Epithelial cell of proximal tubule (primary cell): ENCODE results near the gene ACAP2. TPM values are rescaled to one million over a fixed set of nuclear protein-coding genes. Genes with fewer than 3 reads are reported as not detected.
A peak's percentile ranks its signal among the peaks of the same experiment; 100 is the strongest.
"Not testable (repeated sequence)": the region's sequence is repeated elsewhere in the genome, so short reads cannot be mapped to it uniquely, and the experiment has no call there.

Experiments used
- DNase-seq: peaks from one replicate; pipeline ENCODE4 v3.0.0-alpha.2; 2011; ENCODE audit warnings: low read depth
- H3K4me3 ChIP-seq: 2 replicates; pipeline ENCODE4 v1.5.1; 2011; ENCODE audit warnings: low read depth, mild to moderate bottlenecking, low read length
- total RNA-seq: library from RNA; depleted of rRNA; stranded (reverse); fragments of >200 nt; gene quantifications from 2 replicates; pipeline ENCODE4 v1.2.3, GENCODE V29; 2015
- TF ChIP-seq, protein P1 (sequence below): conservative IDR thresholded peaks from 2 replicates; pipeline ENCODE4 v1.5.1; 2012; ENCODE audit warnings: low read depth, mild to moderate bottlenecking, low read length

The ACAP2 gene
- total RNA-seq, 1 donor from 2014 or later, result 26.2 TPM

DNA sequence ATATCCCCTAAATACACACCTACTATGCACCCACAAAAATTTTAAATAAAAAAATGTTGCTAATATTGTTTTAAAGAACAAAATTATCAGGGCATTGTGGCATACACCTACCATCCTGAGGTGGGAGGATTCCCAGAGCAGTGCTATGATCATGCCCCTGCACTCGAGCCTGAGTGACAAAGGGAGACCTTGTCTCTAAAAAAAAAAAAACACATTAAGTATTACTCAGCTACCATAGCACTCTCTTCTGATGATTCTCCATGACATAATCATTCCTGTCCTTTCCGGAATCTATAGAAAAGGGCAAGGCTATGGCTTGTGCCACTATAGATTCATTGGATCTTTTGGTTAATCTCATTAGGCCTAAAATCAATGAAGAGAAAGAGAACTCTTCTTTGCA lies 77.4 kb downstream of the ACAP2 start:
- TF ChIP-seq, protein P1, sequence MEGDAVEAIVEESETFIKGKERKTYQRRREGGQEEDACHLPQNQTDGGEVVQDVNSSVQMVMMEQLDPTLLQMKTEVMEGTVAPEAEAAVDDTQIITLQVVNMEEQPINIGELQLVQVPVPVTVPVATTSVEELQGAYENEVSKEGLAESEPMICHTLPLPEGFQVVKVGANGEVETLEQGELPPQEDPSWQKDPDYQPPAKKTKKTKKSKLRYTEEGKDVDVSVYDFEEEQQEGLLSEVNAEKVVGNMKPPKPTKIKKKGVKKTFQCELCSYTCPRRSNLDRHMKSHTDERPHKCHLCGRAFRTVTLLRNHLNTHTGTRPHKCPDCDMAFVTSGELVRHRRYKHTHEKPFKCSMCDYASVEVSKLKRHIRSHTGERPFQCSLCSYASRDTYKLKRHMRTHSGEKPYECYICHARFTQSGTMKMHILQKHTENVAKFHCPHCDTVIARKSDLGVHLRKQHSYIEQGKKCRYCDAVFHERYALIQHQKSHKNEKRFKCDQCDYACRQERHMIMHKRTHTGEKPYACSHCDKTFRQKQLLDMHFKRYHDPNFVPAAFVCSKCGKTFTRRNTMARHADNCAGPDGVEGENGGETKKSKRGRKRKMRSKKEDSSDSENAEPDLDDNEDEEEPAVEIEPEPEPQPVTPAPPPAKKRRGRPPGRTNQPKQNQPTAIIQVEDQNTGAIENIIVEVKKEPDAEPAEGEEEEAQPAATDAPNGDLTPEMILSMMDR, result no peak
- DNase-seq, result no peak
- no peak overlapping the region for H3K4me3 ChIP-seq

DNA sequence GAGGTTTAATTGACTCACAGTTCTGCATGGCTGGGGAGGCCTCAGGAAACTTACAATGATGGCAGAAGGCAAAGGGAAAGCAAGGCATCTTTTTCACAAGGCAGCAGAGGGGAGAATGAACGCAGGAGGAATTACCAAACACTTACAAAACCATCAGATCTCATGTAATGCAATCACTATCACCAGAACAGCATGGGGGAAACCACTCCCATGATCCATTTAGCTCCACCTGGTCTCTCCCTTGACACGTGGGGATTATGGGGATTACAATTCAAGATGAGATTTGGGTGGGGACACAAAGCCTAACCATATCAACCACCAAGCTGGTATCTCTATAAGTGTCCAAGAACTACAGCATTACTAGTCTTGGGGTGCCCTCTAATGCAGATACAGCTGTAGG lies 85.0 kb downstream of the ACAP2 start:
- not testable (repeated sequence) for DNase-seq, H3K4me3 ChIP-seq

DNA sequence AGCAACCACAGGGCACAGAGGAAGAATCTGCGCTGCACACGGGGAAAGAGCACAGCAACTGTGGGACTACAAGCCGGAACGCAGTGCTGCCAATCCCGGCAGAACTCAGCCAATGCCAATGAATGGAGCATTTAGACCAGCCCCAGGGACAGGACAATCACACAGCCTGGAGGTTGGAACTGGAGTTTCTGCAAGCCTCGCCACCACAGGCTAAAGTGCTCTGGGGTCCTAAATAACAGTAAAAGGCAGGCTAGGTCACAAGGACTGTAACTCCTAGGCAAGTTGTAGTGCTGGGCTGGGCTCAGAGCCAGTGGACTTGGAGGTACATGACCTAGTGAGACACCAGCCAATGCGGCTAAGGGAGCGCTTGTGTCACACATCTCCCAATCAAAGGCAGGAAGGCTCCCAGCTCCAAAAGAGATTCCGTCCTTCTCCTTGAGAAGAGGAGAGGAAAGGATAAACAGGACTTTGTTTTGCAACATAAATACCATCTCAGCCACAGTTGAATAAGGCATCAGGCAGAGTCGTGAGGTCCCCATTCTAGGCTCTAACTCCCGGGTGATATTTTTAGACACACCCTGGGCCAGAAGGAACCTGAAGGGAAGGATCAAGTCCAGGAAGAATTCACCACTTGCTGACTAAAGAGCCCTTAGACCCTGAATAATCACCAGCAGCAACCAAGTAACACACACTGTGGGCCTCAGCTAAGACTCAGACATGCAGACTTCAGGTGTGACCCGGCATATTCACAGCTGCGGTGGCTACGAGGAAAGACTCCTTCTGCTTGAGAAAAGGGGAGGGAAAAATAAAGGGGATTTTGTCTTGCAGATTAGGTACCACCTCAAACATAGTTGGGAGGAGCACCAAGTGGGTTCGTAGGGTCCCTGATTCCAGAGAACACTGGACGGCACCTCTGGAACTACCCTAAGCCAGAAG lies 86.4 kb downstream of the ACAP2 start:
- no peak overlapping the region for H3K4me3 ChIP-seq
- DNase-seq, result no peak
- TF ChIP-seq, protein P1, result no peak

DNA sequence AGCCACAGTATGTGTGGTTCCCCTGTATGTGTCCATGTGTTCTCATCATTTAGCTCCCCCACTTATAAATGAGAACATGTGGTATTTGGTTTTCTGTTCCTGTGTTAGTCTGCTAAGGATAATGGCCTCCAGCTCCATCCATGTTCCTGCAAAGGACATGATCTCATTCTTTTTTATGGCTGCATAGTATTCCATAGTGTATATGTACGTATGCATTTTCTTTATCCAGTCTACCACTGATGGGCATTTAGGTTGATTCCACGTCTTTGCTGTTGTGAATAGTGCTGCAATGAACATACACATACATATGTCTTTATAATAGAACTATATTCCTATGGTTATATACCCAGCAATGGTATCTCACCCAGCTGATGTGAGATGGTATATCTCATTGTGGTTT lies 88.8 kb downstream of the ACAP2 start:
- DNase-seq, H3K4me3 ChIP-seq: not testable (repeated sequence)

DNA sequence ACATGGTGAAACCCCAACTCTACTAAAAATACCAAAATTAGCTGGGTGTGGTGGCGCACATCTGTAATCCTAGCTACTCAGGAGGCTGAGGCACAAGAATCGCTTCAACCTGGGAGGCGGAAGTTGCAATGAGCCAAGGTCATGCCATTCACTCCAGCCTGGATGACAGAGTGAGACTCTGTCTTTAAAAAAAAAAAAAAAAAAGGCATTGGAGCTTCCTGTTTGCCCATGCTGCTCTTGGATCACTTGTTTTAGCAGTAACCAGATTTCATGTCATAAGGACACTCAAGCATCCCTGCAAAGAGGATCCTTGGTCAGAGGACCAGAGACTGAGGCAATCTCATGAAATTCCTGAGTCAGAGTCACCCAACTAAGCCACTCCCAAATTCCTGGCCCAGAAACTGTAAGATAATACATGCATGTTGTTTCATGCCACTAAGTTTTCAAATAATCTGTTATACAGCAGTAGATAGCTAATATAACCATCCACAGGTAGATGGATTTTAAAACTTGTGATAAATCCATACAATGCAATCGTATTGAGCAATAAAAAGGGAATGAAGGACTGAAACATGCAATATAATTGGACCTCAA lies 89.8 kb downstream of the ACAP2 start:
- H3K4me3 ChIP-seq, result no peak overlapping the region
- TF ChIP-seq, protein P1, result no peak
- DNase-seq, result peak; percentile 20

DNA sequence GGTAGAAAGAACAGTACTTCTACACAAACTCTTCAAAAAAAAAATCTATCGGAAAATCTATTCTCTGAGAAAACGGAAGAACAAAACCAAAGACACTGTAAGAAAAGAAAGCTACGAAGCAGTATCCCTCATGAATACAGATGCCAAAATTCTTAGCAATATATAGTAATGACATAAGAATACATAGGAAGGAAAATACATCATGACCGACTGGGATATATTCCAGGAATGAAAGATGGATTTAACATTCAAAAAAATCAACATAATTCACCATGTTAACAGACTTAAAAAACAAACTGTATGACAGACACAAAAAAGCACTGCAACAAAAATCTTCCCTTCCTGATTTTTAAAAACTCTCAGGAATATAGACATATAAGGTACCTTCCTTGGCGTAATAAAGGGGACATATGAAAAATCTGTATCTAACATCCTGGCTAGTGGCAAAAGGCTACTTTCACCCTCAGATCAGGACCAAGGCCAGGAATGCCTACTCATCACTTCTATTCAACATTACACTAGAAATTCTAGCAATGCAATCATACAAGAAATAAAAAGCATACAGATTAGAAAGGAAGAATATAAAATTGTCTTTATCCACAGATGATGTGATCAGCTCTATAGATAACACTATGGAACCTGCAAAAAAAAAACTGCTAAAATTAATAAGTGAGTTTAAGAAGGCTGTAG lies 94.2 kb downstream of the ACAP2 start:
- DNase-seq, result no peak
- H3K4me3 ChIP-seq, result no peak overlapping the region
- TF ChIP-seq, protein P1, result no peak

DNA sequence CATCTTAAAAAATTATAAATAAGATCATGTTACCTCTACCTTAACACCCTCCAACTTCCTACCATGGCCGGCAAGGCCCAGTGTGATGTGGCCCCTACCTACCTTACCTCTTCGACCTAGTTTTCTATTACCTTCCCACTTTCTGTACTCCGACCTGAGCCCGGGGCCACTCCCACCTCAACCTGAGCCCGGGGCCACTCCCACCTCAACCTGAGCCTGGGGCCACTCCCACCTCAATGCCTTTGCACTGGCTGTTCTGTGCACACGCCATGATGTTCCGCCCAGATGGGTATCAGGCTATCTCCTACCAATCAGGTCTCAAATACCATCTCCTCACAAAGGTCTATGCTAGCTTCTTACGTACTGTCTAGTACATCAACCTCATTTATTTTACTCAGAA lies 105.1 kb downstream of the ACAP2 start:
- DNase-seq, result no peak
- TF ChIP-seq, protein P1, result no peak
- H3K4me3 ChIP-seq, result no peak overlapping the region
